22Rv1 (cell line): ENCODE measurements around the gene NOL9.

Experiments
- ZFX ChIP-seq: fragments of 450-650 bp; IDR thresholded peaks from 2 replicates; pipeline ENCODE4 v1.6.1; 2017; ENCODE audit warnings: antibody characterized with exemption, borderline replicate concordance
- TF ChIP-seq, protein P1 (sequence below): fragments of 450-650 bp; IDR thresholded peaks from 2 replicates; pipeline ENCODE4 v1.5.1; 2017; ENCODE audit warnings: mild to moderate bottlenecking

DNA sequence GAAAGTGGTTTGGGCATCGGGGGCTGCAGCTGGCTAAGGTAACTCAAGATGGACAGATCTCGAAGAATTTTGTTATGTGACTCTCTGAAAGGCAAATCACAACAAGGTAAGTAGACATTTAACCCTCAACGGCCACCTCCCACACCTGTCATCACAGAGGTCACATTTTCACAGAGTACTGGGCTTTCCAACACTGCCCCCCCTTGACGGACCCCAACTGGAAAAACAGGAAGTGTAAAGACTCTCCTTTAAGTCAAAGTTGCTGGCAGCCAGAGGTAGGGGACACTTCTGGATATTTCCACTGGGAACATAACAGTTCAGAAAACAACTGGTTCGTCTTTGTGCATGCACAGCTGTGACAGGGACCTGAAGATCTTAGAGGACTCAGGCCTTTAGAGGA, 22.3 kb downstream of the NOL9 start:
- TF ChIP-seq, protein P1, sequence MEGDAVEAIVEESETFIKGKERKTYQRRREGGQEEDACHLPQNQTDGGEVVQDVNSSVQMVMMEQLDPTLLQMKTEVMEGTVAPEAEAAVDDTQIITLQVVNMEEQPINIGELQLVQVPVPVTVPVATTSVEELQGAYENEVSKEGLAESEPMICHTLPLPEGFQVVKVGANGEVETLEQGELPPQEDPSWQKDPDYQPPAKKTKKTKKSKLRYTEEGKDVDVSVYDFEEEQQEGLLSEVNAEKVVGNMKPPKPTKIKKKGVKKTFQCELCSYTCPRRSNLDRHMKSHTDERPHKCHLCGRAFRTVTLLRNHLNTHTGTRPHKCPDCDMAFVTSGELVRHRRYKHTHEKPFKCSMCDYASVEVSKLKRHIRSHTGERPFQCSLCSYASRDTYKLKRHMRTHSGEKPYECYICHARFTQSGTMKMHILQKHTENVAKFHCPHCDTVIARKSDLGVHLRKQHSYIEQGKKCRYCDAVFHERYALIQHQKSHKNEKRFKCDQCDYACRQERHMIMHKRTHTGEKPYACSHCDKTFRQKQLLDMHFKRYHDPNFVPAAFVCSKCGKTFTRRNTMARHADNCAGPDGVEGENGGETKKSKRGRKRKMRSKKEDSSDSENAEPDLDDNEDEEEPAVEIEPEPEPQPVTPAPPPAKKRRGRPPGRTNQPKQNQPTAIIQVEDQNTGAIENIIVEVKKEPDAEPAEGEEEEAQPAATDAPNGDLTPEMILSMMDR = no peak
- no peak for TF ChIP-seq ZFX
